Tibial nerve (tissue), 4 donors: ENCODE data around the gene TEX2. TPM values are rescaled to one million over a fixed set of nuclear protein-coding genes. Genes with fewer than 3 reads are reported as not detected.

Experiments
- DNase-seq, 2 donors: peaks; one replicate each; pipeline ENCODE4 v3.0.0-alpha.2; 2019; ENCODE audit warnings: low spot score in 2 of 2
- H3K27ac ChIP-seq, 4 donors: fragments of 200-600 bp; sonication (generic) in 3 of 4; one replicate each; pipeline ENCODE4 v1.5.1; 2017 to 2019; ENCODE audit warnings: mild to moderate bottlenecking in 1 of 4
- H3K27me3 ChIP-seq, 2 donors: fragments of 200-600 bp; sonication (generic) in 1 of 2; one replicate each; pipeline versions ENCODE4 v1.5.1 to v1.6.0; 2017 to 2019
- H3K36me3 ChIP-seq, 3 donors: fragments of 200-600 bp; sonication (generic); one replicate each; pipeline ENCODE4 v1.5.1; 2018 to 2019
- H3K4me1 ChIP-seq, 4 donors: fragments of 200-600 bp; sonication (generic) in 3 of 4; one replicate each; pipeline ENCODE4 v1.5.1; 2017 to 2019
- H3K4me3 ChIP-seq, 4 donors: fragments of 200-600 bp; sonication (generic) in 3 of 4; one replicate each; pipeline ENCODE4 v1.5.1; 2017 to 2019; ENCODE audit warnings: mild to moderate bottlenecking in 1 of 4, moderate library complexity in 1 of 4
- H3K9me3 ChIP-seq, 4 donors: fragments of 200-600 bp; sonication (generic) in 3 of 4; one replicate each; pipeline ENCODE4 v1.5.1; 2017 to 2019
- CTCF ChIP-seq, 5 experiments: fragments of 200-600 bp in 3 of 5; fragments of 450-650 bp in 2 of 5; sonication (generic) in 3 of 5; IDR thresholded peaks; one replicate each; pipeline ENCODE4 v1.5.1; 2016 to 2019; ENCODE audit warnings: antibody characterized with exemption in 5 of 5, mild to moderate bottlenecking in 3 of 5, moderate library complexity in 2 of 5
- EP300 ChIP-seq, 2 donors: sonication (generic); formaldehyde crosslinking; IDR thresholded peaks; one replicate each; pipeline ENCODE4 v1.6.1; 2017; ENCODE audit warnings: antibody characterized with exemption in 2 of 2, mild to moderate bottlenecking in 1 of 2
- POLR2A ChIP-seq, 2 donors: fragments of 450-650 bp; IDR thresholded peaks; one replicate each; pipeline ENCODE4 v1.6.1; 2017; ENCODE audit warnings: antibody characterized with exemption in 2 of 2, mild to moderate bottlenecking in 2 of 2, moderate library complexity in 2 of 2
- WGBS, 2 donors: methylation state at CpG; one replicate each; pipeline ENCODE4 v1.1.5; 2018; 5-methylcytosine and 5-hydroxymethylcytosine counted together
- total RNA-seq, 4 donors: library from RNA; depleted of rRNA; stranded (reverse); fragments of >200 nt; gene quantifications; one replicate each; pipeline ENCODE4 v1.1.0, GENCODE V29; 2016

The TEX2 gene
- total RNA-seq, 4 donors from 2014 or later: 32.6 to 110 (median 59.7) TPM

GRCh38 chr17:64146418-64147109 lies 116.5 kb downstream of the TEX2 start:
- TF ChIP-seq CTCF (IDR thresholded peaks at IDR 0.05) (no peak), POLR2A (IDR thresholded peaks at IDR 0.05) (no peak), EP300 (IDR thresholded peaks at IDR 0.05) (no peak)
- peaks cover 0 to 27% (median 0%) of the 10 kb centered on the region in 3 donors for H3K36me3 ChIP-seq
- DNase-seq: peak; percentile 47 to 64
- WGBS, 2 donors: 3 to 6% methylated on average over 18 to 34 of the region's 34 CpGs
- H3K9me3 ChIP-seq: no peaks in the 10 kb centered on the region
- peak overlapping the region; percentile 61 to 79 (median 75) for H3K4me3 ChIP-seq
- no peaks in the 10 kb centered on the region for H3K27me3 ChIP-seq
- H3K4me1 ChIP-seq: peaks cover 0 to 25% (median 4%) of the 10 kb centered on the region in 4 donors
- peak overlapping the region; percentile 91 to 97 (median 92) for H3K27ac ChIP-seq

- H3K4me3 ChIP-seq: peak overlapping the region; percentile 61 to 79 (median 75)
- H3K27me3 ChIP-seq: no peaks in the 10 kb centered on the region
- peaks cover 0 to 25% (median 4%) of the 10 kb centered on the region in 4 donors for H3K4me1 ChIP-seq
- no peaks in the 10 kb centered on the region for H3K9me3 ChIP-seq
- TF ChIP-seq CTCF (IDR thresholded peaks at IDR 0.05): peak in 2 of 5 experiments; percentile 48 to 59
- TF ChIP-seq EP300 (IDR thresholded peaks at IDR 0.05): peak; percentile 71 to 100
- peak; percentile 98 to 99 for TF ChIP-seq POLR2A (IDR thresholded peaks at IDR 0.05)
- H3K36me3 ChIP-seq: peaks cover 0 to 25% (median 0%) of the 10 kb centered on the region in 3 donors
- H3K27ac ChIP-seq: peak overlapping the region; percentile 91 to 97 (median 92)
- WGBS, 2 donors: 0% methylated on average over 24 to 38 of the region's 51 CpGs
- peak; percentile 97 to 98 for DNase-seq
Observed at GRCh38 chr17:64145751-64146417, 117.2 kb downstream of the TEX2 start.

GRCh38 chr17:64145375-64145750 lies 117.7 kb downstream of the TEX2 start:
- 0 to 1% methylated on average over 15 of the region's 15 CpGs for WGBS, 2 donors
- DNase-seq: no peak
- Histone ChIP-seq H3K4me1 (peaks cover 0 to 25% (median 4%) of the 10 kb centered on the region in 4 donors), H3K27me3 (no peaks in the 10 kb centered on the region), H3K36me3 (peaks cover 0 to 20% (median 0%) of the 10 kb centered on the region in 3 donors), H3K9me3 (no peaks in the 10 kb centered on the region), H3K4me3 (peak overlapping the region; percentile 61 to 79 (median 75)), H3K27ac (peak overlapping the region; percentile 88 to 94 (median 91))
- no peak for TF ChIP-seq CTCF (IDR thresholded peaks at IDR 0.05)
- TF ChIP-seq EP300 (IDR thresholded peaks at IDR 0.05): no peak
- no peak for TF ChIP-seq POLR2A (IDR thresholded peaks at IDR 0.05)

- Histone ChIP-seq H3K4me3 (no peak overlapping the region), H3K36me3 (no peaks in the 10 kb centered on the region), H3K4me1 (no peaks in the 10 kb centered on the region), H3K27ac (no peak overlapping the region), H3K27me3 (no peaks in the 10 kb centered on the region), H3K9me3 (no peaks in the 10 kb centered on the region)
- WGBS, 2 donors: 84 to 85% methylated on average over 6 of the region's 6 CpGs
- TF ChIP-seq POLR2A (IDR thresholded peaks at IDR 0.05) (no peak), CTCF (IDR thresholded peaks at IDR 0.05) (no peak), EP300 (IDR thresholded peaks at IDR 0.05) (no peak)
- DNase-seq: no peak
Observed at GRCh38 chr17:64139542-64139941, 123.5 kb downstream of the TEX2 start.

- Histone ChIP-seq H3K4me3 (no peak overlapping the region), H3K4me1 (no peaks in the 10 kb centered on the region), H3K27ac (no peak overlapping the region), H3K27me3 (no peaks in the 10 kb centered on the region), H3K36me3 (no peaks in the 10 kb centered on the region), H3K9me3 (no peaks in the 10 kb centered on the region)
- TF ChIP-seq CTCF (IDR thresholded peaks at IDR 0.05) (no peak), POLR2A (IDR thresholded peaks at IDR 0.05) (no peak), EP300 (IDR thresholded peaks at IDR 0.05) (no peak)
- WGBS, 2 donors: 76 to 83% methylated on average over 2 of the region's 2 CpGs
- no peak for DNase-seq
Observed at GRCh38 chr17:64138441-64138840, 124.6 kb downstream of the TEX2 start.
